Neural cell (in vitro differentiated cells): Measurements from ENCODE around the gene FOXK1. TPM values are rescaled to one million over a fixed set of nuclear protein-coding genes. Genes with fewer than 3 reads are reported as not detected.

Experiments
- H2AFZ ChIP-seq: fragments of 200-600, 300-800 bp; sonication (generic), shearing (Covaris generic); 2 replicates; pipeline ENCODE4 v1.6.0; 2014; ENCODE audit warnings: low read depth, mild to moderate bottlenecking, antibody characterized with exemption, low read length, moderate library complexity
- H3F3A ChIP-seq: fragments of 200-600 bp; shearing (Covaris generic); 2 replicates; pipeline ENCODE4 v1.6.1; 2016; ENCODE audit warnings: mild to moderate bottlenecking, moderate library complexity, mixed read lengths, antibody characterized with exemption, low read length; ENCODE audit not compliant: insufficient read depth, poor library complexity, severe bottlenecking
- H3K27ac ChIP-seq: fragments of 200-600, 300-800 bp; sonication (generic), shearing (Covaris generic); 2 replicates; pipeline ENCODE4 v1.5.1; 2014; ENCODE audit warnings: mild to moderate bottlenecking, low read length, moderate library complexity
- H3K27me3 ChIP-seq: fragments of 300-800, 200-600 bp; sonication (generic), shearing (Covaris generic); 2 replicates; pipeline ENCODE4 v1.6.0; 2014; ENCODE audit warnings: mild to moderate bottlenecking, low read depth, low read length, moderate library complexity; ENCODE audit not compliant: insufficient read depth
- H3K36me3 ChIP-seq: fragments of 300-800, 200-600 bp; sonication (generic), shearing (Covaris generic); 2 replicates; pipeline ENCODE4 v1.5.1; 2014; ENCODE audit warnings: mild to moderate bottlenecking, antibody characterized with exemption, low read length, moderate library complexity; ENCODE audit not compliant: insufficient read depth
- H3K4me2 ChIP-seq: fragments of 300-800, 200-600 bp; sonication (generic), shearing (Covaris generic); 2 replicates; pipeline ENCODE4 v1.6.0; 2014; ENCODE audit warnings: mild to moderate bottlenecking, low read length
- H3K4me3 ChIP-seq: fragments of 300-800, 200-600 bp; sonication (generic), shearing (Covaris generic); 2 replicates; pipeline ENCODE4 v1.5.1; 2014; ENCODE audit warnings: mild to moderate bottlenecking, low read length, moderate library complexity
- H3K79me2 ChIP-seq: fragments of 200-600 bp; shearing (Covaris generic); replicated peaks from 2 replicates; pipeline ENCODE4 v1.6.0; 2014; ENCODE audit warnings: mild to moderate bottlenecking, low read length, moderate library complexity; ENCODE audit not compliant: insufficient read depth
- H3K9ac ChIP-seq: fragments of 300-800, 200-600 bp; sonication (generic), shearing (Covaris generic); 2 replicates; pipeline ENCODE4 v1.6.1; 2016; ENCODE audit warnings: mild to moderate bottlenecking, low read length, mixed read lengths
- H3K9me2 ChIP-seq: fragments of 200-600 bp; shearing (Covaris generic); 2 replicates; pipeline ENCODE4 v1.6.1; 2016; ENCODE audit warnings: mild to moderate bottlenecking, low read length, mixed read lengths; ENCODE audit not compliant: insufficient read depth
- H3K9me3 ChIP-seq: fragments of 200-600, 300-800 bp; sonication (generic), shearing (Covaris generic); 2 replicates; pipeline ENCODE4 v1.6.1; 2016; ENCODE audit warnings: mild to moderate bottlenecking, mixed run types, low read length, moderate library complexity, mixed read lengths
- H4K20me1 ChIP-seq: fragments of 200-600 bp; shearing (Covaris generic); 2 replicates; pipeline ENCODE4 v1.6.1; 2016; ENCODE audit warnings: mild to moderate bottlenecking, mixed run types; ENCODE audit not compliant: insufficient read depth
- CTCF ChIP-seq: fragments of 450-650 bp; IDR thresholded peaks from 2 replicates; pipeline ENCODE4 v1.5.1; 2014; ENCODE audit warnings: antibody characterized with exemption, mild to moderate bottlenecking, moderate library complexity; ENCODE audit not compliant: poor library complexity, severe bottlenecking
- EP300 ChIP-seq: fragments of 450-650 bp; conservative IDR thresholded peaks from 2 replicates; pipeline ENCODE4 v1.6.1; 2014; ENCODE audit warnings: antibody characterized with exemption, mild to moderate bottlenecking, moderate library complexity; ENCODE audit not compliant: poor library complexity, severe bottlenecking
- EZH2 ChIP-seq: fragments of 200-600, 300-800 bp; shearing (Covaris generic), sonication (generic); IDR thresholded peaks from 2 replicates; pipeline ENCODE4 v1.6.1; 2014; ENCODE audit warnings: antibody characterized with exemption, low read length, borderline replicate concordance, mild to moderate bottlenecking; ENCODE audit not compliant: insufficient read depth, poor library complexity, severe bottlenecking
- MXI1 ChIP-seq: fragments of 450-650 bp; conservative IDR thresholded peaks from 2 replicates; pipeline ENCODE4 v1.6.1; 2014; ENCODE audit warnings: antibody characterized with exemption, mild to moderate bottlenecking; ENCODE audit not compliant: poor library complexity, severe bottlenecking
- POLR2AphosphoS5 ChIP-seq: IDR thresholded peaks from 2 replicates; pipeline ENCODE4 v1.6.1; 2012
- RAD21 ChIP-seq: fragments of 450-650 bp; conservative IDR thresholded peaks from 2 replicates; pipeline ENCODE4 v1.6.1; 2014; ENCODE audit warnings: antibody characterized with exemption, mild to moderate bottlenecking, moderate library complexity
- REST ChIP-seq: IDR thresholded peaks from 2 replicates; pipeline ENCODE4 v1.6.1; 2012; ENCODE audit warnings: borderline replicate concordance
- SMC3 ChIP-seq: fragments of 450-650 bp; conservative IDR thresholded peaks from 2 replicates; pipeline ENCODE4 v1.6.1; 2014; ENCODE audit warnings: antibody characterized with exemption, mild to moderate bottlenecking, moderate library complexity; ENCODE audit not compliant: poor library complexity
- TAF1 ChIP-seq: IDR thresholded peaks from 2 replicates; pipeline ENCODE4 v1.6.1; 2012; ENCODE audit warnings: low read depth
- polyA plus RNA-seq: library from polyadenylated mRNA; depleted of rRNA; stranded (reverse); fragments of >200 nt; gene quantifications from 2 replicates; pipeline ENCODE4 v1.2.3, GENCODE V29; 2014

The FOXK1 gene
- polyA plus RNA-seq, 1 donor from 2014 or later = 7.4 TPM

GRCh38 chr7:4655896-4656295, 26.2 kb upstream of the FOXK1 start:
- Histone ChIP-seq H3F3A (peaks cover 4% of the 10 kb centered on the region), H2AFZ (peak overlapping the region; percentile 42), H3K27me3 (no peaks in the 10 kb centered on the region), H3K9ac (peak overlapping the region; percentile 54), H3K9me2 (no peaks in the 10 kb centered on the region), H3K79me2 (no peaks in the 10 kb centered on the region), H3K4me3 (peak overlapping the region; percentile 27), H3K9me3 (peaks cover 6% of the 10 kb centered on the region), H3K4me2 (peak overlapping the region; percentile 30), H3K36me3 (no peaks in the 10 kb centered on the region), H3K27ac (peak overlapping the region; percentile 93), H4K20me1 (no peaks in the 10 kb centered on the region)
- TF ChIP-seq RAD21 (peak; percentile 27), EP300 (no peak), MXI1 (no peak), CTCF (no peak), TAF1 (no peak), POLR2AphosphoS5 (peak; percentile 17), REST (peak; percentile 54), EZH2 (no peak)

GRCh38 chr7:4657640-4658417, 24.3 kb upstream of the FOXK1 start:
- TF ChIP-seq SMC3 (no peak), POLR2AphosphoS5 (no peak), TAF1 (no peak), EP300 (no peak), EZH2 (no peak), CTCF (no peak)
- Histone ChIP-seq H3K27me3 (no peaks in the 10 kb centered on the region), H3K9me3 (peaks cover 6% of the 10 kb centered on the region), H3K36me3 (no peaks in the 10 kb centered on the region), H4K20me1 (no peaks in the 10 kb centered on the region), H3K9ac (no peak overlapping the region), H3K79me2 (no peaks in the 10 kb centered on the region), H3F3A (peaks cover 3% of the 10 kb centered on the region), H3K4me3 (no peak overlapping the region), H3K9me2 (no peaks in the 10 kb centered on the region), H3K4me2 (no peak overlapping the region), H2AFZ (no peak overlapping the region), H3K27ac (no peak overlapping the region)
